GM12801 (cell line): ENCODE data around the gene ARHGEF33.

Source experiments
- CTCF ChIP-seq: IDR thresholded peaks from one replicate; pipeline ENCODE4 v1.5.1; 2011; ENCODE audit warnings: control low read depth; ENCODE audit not compliant: insufficient read length; ENCODE audit errors: extremely low read depth

ARHGEF33 gene

GRCh38 chr2:38933653-38934052 lies 44.0 kb downstream of the ARHGEF33 start:
- no peak for TF ChIP-seq CTCF

- no peak for TF ChIP-seq CTCF
Observed at GRCh38 chr2:38934742-38935141, 45.1 kb downstream of the ARHGEF33 start.

- no peak for TF ChIP-seq CTCF
Observed at GRCh38 chr2:38935568-38936172, 46.0 kb downstream of the ARHGEF33 start.

GRCh38 chr2:38937548-38937947 lies 47.9 kb downstream of the ARHGEF33 start:
- no peak for TF ChIP-seq CTCF

GRCh38 chr2:38940746-38941145 lies 51.1 kb downstream of the ARHGEF33 start:
- TF ChIP-seq CTCF: no peak

GRCh38 chr2:38943784-38944183 lies 54.1 kb downstream of the ARHGEF33 start:
- no peak for TF ChIP-seq CTCF

GRCh38 chr2:38945372-38945771 lies 55.7 kb downstream of the ARHGEF33 start:
- no peak for TF ChIP-seq CTCF
